HG03457 (cell line): ENCODE data around the gene NFIX.

ENCODE experiments used
- ATAC-seq: cut with Tn5 transposase; IDR thresholded peaks from one replicate; pipeline ENCODE4 v1.9.1; 2021; ENCODE audit warnings: moderate number of reproducible peaks; ENCODE audit not compliant: unreplicated experiment

NFIX gene

GRCh38 chr19:13018035-13018914 is 23.0 kb downstream of the NFIX start:
- ATAC-seq: no peak

GRCh38 chr19:13019332-13019731 is 24.1 kb downstream of the NFIX start:
- ATAC-seq: no peak

- no peak for ATAC-seq
Measured at GRCh38 chr19:13020002-13020414, 24.7 kb downstream of the NFIX start.

GRCh38 chr19:13022111-13022858 is 27.0 kb downstream of the NFIX start:
- ATAC-seq: no peak

- ATAC-seq: no peak
Measured at GRCh38 chr19:13022859-13023636, 27.8 kb downstream of the NFIX start.

GRCh38 chr19:13023656-13024055 is 28.4 kb downstream of the NFIX start:
- ATAC-seq: no peak

- ATAC-seq: no peak
Measured at GRCh38 chr19:13024126-13024950, 29.1 kb downstream of the NFIX start.

GRCh38 chr19:13024951-13025697 is 29.8 kb downstream of the NFIX start:
- ATAC-seq: no peak

GRCh38 chr19:13025819-13026456 is 30.7 kb downstream of the NFIX start:
- no peak for ATAC-seq

GRCh38 chr19:13026462-13027370 is 31.4 kb downstream of the NFIX start:
- ATAC-seq: no peak

- ATAC-seq: no peak
Measured at GRCh38 chr19:13027557-13027956, 32.3 kb downstream of the NFIX start.

- no peak for ATAC-seq
Measured at GRCh38 chr19:13028027-13028426, 32.8 kb downstream of the NFIX start.

GRCh38 chr19:13029301-13029880 is 34.1 kb downstream of the NFIX start:
- no peak for ATAC-seq

- no peak for ATAC-seq
Measured at GRCh38 chr19:13029893-13030292, 34.6 kb downstream of the NFIX start.

- ATAC-seq: no peak
Measured at GRCh38 chr19:13031917-13032623, 36.8 kb downstream of the NFIX start.

- ATAC-seq: no peak
Measured at GRCh38 chr19:13032837-13033236, 37.6 kb downstream of the NFIX start.

GRCh38 chr19:13033244-13033643 is 38.0 kb downstream of the NFIX start:
- ATAC-seq: no peak
